GM19455 (cell line): ENCODE measurements around the gene STAT5A.
"Not testable (repeated sequence)": the region's sequence is repeated elsewhere in the genome, so short reads cannot be mapped to it uniquely, and the experiment has no call there.

Experiments
- ATAC-seq: cut with Tn5 transposase; IDR thresholded peaks from one replicate; pipeline ENCODE4 v1.9.1; 2021; ENCODE audit not compliant: unreplicated experiment

The STAT5A gene

DNA sequence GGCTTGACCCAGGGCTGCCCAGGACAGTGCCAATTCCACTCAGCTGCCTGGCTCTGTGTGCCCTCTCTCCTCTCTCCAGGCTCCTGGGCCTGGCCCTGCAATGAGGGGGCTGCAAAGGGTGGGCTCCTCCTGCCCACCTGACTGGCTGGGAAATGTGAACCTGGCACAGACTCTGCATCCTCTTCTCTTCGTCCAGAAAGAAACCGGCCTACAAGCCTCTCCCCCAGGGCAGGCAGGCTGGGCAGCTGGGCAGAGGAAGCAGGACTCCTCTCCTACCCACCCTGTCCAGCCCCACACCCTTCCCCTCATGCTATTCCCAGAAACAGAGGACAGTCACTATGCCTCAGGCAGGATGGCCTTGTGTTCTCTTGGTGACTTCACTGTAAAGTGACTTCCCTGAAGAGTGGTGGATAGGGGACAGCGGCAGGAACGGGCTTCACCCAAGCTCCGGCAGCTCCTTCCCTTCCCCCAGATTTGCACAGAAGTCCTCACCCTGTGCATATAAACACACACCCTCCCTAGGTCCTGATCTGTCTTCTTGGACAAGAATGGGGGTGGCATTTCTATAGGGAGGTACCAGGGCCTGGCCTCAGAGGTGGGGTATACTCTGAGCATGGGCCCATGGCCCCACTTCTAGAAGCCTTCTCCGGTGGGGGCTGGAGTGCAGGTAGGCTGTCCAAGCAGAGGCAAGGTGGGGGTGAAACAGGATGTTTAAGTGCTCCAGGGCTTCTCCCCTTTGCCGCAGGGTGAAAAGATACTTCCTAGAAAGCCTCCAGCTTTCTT lies 4.9 kb upstream of the STAT5A start:
- ATAC-seq: no peak

DNA sequence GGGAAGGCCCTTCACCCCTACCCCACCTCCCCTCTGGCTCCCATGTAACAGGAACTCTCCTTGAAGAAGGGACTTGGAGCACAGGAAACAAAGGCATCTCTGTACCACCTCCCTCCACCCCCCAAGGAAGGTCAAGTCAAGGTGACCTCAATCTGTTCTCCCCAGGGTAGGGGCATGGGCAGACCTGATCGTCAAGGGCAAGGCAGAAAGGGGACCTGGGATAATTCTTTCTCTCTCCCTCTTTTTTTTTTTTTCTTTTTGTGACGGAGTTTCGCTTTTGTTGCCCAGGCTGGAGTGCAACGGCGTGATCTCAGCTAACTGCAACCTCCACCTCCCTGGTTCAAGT lies 4.3 kb upstream of the STAT5A start:
- ATAC-seq: no peak

DNA sequence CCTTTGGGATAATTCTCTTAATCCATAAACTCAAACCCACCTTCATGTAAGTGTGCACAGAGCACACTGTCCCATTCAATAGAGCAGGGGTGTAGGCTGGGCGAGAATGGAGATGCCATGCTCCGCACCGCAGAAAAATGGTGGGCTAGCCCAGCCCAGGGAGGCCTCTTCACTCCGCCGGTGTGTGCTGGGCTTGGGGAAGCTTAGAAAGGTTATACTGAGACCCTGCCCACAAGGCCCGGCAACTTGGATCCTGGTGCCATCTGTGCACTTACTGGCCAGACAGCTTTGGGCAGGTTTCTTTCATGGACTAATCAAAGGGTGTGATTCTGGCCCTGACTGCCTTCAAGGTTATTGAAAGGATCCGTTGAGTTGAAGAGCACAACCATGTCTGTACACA lies 3.7 kb upstream of the STAT5A start:
- no peak for ATAC-seq

DNA sequence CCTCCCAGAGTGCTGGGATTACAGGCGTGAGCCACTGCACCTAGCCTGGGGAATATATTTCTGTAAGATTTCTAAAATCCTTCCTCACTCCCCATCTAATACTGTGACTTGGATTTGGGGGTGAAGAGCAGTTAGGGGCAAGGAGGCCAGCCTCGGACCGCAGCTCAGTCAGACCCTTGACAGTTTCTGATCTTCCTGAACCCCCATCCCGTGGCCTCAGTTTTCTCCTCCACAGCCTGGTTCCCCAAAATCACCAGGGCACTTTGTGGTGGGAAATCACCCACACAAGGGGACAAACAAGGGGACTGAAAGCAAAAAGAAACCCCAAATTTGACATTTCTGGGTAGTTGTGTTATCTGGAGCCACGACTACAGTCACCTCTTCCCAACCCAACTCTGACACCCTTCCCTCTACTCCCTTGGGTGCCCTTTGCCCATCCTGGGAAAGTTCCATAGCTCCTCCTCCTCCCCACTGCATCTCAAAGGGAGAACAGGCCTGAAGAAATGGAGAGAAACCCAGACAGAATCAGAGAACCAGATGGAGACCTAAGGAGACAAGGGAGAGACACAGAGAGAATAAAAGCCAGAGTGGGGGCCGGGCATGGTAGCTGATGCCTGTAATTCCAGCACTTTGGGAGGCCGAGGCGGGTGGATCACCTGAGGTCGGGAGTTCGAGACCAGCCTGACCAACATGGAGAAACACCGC lies 2.8 kb upstream of the STAT5A start:
- no peak for ATAC-seq

DNA sequence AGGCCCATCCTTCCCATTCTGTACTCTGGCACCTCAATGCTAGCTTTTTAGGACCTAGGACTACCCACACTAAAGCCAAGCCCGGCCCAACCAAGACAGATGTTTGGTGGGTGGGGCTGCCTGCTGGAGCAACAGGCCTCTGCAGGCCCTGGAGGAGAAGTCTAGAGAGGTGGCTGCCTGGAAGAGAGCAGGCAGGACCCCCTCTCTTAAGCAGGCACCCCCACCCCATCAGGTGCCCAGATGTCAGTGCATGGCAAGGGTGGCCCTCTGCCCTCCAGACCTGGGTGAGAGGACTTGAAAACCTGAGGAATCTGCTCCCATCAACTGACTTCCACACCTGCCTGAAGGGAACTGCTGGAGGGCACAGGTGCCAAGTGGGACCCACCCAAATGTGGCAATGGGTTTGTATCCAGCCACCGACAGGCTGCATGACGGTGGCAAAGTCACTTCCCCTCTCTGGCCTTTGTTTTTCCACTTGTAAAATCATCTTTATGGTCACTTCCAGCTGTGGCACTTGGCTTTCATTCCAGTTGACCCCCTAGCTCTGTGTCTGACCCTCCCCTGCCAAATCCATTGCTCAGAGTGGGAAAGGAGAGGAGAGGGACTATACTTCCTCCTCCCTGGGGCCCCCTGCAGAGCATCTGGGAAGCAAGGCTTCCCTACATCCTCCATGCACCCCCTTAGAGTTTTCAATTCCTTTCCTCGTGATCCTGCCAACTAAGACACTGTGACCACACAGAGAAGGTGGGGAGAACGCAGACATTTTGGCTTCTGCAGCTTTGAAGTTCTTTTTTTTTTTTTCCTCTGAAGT lies 1.7 kb upstream of the STAT5A start:
- ATAC-seq: no peak

DNA sequence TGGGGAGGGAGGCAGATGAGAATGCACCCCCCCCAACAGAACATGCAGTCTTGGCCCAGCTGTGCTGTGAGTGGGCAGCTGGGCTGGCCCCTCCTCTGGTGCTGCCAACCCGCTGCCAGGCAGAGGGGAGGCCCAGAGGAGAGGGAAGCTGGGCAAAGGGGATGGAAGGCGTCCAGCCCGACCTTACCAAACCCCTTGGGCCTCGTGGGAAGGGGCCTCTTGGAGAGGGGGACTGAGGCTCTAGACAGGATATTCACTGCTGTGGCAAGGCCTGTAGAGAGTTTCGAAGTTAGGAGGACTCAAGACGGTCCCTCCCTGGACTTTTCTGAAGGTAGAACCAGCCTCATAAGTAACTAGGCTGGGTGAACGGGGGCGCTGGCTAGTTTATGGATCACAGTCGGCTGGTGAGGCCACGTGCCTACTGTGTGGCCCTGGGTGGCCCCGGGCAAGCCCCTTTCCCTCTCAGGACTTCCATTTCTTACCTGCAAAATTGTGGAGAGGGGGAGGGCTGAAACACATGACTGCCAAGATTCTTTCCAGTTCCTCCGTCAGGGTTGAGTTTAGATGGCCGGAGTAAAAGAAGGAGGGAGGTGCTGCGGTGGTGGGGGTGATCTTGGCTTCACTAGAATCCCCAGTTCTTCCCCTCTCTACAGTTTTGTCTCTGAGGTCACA lies 857 bp upstream of the STAT5A start:
- ATAC-seq: no peak

DNA sequence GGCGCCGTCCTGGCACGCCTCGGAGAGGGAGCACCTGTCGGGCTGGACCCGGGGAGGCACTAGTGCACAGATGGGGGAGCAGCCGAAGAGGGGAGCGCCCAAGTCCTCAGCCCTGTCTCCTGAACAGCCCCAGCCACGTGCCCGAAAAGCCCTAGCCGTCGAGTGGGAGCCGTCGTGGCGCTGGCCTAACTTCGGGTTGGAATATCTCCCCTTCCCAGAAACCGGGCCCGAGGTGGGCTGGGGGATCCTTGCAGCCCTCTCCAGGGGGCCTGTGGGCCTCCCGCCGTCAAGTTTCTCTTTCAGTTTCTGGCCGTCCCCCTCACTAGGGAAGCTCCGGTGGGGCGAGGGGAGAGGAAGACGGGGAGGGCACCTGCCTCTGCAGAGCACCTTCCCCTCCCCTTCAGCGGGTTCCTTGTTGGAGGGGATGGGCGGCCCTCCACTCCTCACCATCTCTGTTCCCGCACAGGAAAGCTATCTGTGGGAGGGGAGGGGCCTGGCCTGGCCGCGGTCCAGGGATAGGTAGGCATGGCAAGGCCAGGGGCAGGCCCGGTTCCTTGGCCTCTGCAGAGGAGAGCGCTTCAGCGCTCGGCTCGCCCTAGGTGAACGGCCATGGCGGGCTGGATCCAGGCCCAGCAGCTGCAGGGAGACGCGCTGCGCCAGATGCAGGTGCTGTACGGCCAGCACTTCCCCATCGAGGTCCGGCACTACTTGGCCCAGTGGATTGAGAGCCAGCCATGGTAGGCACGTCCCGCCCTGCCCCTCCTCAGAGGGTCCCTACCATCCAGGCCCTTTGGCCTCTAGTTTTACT lies 709 bp downstream of the STAT5A start:
- no peak for ATAC-seq

DNA sequence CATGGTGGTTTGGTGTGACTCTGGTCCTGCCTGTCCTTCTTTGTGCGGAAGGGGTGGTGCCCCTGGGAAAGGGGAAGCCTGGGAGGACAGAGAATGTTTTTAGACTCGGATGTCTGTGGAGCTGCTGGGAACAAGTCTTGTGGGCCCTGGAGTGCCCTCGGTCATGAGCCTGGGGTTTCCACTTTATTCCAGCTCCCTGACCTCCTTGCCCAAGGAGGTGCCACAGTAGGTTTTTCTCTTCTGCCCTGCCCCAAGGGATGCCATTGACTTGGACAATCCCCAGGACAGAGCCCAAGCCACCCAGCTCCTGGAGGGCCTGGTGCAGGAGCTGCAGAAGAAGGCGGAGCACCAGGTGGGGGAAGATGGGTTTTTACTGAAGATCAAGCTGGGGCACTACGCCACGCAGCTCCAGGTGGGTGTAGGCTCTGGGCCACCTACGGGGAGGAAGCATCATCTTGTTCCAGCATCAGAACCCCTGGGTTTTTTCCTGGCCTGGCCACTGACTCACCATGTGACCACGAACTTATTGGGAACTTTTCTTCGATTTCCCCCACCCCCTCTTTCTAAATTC lies 1.4 kb downstream of the STAT5A start:
- ATAC-seq: no peak

DNA sequence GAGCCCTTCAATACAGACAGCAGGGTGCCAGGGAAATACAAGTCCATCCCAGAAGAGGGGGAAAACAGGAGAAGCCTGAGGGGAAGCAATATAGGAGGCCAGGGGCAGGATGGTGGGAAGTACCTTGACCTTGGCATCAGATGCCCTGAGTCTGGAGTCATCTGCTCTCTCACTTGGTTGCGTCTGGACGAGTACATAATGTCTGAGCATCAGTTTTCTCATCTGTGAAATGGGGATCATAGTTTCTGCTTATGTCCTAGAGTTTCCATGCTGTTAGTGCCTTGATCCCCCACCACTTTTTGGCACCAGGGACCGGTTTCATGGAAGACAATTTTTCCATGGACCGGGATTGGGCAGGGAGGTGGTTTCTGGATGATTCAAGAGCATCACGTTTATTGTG lies 2.3 kb downstream of the STAT5A start:
- ATAC-seq: no peak

DNA sequence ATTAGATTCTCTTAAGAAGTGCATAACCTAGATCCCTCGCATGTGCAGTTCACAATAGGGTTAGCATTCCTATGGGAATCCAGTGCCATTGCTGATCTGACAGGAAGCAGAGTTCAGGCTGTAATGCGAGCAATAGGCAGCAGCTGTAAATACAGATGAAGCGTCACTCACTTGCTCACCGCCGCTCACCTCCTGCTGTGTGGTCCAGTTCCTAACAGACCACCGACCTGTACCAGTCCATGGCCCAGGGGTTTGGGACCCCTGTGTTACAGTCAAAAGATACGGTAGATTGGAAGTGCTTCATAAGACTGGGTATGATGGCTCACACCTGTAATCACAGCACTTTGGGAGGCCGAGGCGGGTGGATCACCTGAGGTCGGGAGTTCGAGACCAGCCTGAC lies 2.8 kb downstream of the STAT5A start:
- no peak for ATAC-seq

DNA sequence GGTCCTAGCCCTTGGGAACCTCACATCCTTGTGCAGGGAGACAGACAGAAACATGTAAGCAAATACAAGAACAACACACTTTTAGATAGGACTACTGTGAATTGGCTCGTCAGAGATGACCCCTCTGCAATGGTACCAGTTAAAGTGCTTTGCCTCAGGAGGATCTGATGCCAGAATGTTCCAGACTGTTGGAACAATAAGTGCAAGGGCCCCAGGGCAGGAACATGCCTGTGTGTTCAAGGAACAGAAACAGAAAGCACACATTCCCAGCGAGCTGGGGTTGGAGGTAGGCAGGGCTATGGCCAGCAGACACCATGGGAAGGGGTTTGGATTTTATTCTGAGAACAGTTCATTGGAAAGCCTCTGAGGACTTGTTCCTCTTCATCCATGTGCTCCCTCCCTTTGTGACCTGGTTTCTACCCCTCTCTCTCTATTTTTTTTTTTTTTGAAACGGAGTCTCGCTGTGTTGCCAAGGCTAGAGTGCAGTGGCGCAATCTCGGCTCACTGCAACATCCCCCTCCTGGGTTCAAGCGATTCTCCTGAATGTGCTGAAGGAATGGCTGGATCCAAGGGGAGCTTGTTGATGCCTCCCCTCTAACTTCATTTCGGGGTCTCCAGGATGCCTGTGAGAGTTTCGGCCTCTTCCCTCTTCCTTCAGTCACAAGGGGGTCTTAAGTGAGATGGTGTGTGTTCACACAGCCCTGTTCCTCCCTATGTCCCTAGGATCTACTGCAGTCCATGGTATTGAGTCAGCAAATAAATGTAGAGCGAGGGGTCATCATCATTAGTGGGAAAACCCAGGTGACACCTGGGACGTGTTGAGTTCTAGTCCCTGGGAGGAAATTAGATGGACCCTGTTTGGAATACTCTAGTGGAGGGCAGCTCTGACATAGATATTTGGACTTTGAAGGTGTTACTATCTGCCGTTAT lies 6.4 kb downstream of the STAT5A start:
- ATAC-seq: no peak

DNA sequence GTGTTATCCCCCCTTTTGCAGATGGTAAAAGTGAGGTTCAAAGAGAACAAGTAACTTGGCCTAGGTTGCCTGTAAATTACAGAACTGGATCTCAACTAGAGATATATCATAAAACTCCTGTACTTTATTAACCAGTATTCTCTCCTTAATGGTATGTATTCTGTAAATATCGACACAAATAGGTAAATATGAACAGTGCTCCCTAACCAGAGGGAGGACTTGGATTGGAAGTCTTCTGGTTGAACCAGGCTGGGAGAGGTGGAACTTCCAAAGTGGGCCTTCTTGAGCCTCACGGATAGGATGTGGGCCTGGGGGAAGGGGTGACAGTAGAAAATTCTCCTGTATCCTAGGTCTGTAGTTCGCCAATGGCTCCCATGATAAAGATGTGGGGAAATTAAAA lies 7.7 kb downstream of the STAT5A start:
- no peak for ATAC-seq

DNA sequence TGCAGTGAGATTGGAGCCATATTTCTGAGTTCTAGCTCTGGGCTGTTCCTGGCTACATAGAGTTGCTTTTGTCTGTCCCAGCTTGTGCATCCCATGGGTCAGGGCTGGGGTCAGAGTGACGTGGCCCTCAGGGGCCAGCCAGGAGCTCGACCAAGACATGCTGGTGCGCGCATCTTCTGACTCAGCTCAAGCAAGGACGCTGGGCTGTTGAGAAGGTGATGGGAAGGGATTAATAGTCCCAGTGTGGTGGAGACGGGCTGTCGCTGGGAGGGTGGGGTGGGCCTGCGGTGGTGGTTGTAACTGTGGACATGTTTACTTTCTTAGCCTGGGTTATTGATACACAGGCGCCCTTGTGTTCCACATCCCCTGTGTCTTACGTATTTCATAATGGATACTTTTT lies 9.5 kb downstream of the STAT5A start:
- not testable (repeated sequence) for ATAC-seq

DNA sequence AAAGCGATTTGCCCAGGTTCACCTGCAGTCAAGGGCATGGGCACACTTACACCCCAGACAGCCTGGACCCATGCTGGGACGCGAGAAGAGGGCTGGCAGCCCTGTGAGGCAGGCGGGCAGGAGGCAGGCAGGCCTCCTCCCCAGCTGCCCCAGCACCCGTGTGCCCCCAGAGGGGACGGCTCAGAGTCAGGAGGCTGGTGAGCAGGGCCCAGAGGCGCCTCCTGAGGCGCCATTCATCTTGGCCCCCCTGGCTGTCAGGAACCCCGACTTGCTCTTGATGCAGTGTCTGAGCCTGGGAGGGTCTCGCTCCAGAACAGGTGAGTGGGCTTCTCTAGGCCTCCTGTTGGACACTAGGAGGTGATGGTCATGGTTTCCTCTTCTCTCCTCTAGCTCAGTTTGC lies 11.1 kb downstream of the STAT5A start:
- not testable (repeated sequence) for ATAC-seq

DNA sequence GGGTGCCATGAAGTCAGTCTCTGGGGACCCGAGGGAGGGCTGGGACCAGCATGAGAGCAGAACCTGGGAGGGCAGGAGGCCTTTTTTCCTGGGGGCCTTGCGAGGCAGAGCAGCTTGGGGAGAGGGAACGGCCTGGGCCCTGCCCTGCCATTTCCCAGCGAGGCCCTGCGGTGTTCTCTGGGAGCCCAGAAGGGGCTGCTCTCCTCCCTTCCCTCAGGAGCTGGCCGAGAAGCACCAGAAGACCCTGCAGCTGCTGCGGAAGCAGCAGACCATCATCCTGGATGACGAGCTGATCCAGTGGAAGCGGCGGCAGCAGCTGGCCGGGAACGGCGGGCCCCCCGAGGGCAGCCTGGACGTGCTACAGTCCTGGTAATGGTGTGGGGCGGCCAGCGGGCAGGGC lies 11.6 kb downstream of the STAT5A start:
- not testable (repeated sequence) for ATAC-seq

DNA sequence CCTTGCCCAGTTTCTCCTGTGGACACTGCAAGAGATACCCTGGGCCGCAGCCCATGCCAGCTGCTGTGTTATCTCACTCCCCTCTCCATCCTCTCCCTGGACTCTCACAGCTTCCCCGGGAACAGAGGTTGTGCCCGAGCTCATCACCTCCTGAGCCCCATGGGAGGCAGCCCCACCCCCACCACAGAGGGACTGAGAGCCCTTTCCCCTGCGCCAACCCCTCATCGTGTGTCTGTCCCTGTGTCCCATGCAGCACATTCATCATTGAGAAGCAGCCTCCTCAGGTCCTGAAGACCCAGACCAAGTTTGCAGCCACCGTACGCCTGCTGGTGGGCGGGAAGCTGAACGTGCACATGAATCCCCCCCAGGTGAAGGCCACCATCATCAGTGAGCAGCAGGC lies 12.7 kb downstream of the STAT5A start:
- no peak for ATAC-seq

DNA sequence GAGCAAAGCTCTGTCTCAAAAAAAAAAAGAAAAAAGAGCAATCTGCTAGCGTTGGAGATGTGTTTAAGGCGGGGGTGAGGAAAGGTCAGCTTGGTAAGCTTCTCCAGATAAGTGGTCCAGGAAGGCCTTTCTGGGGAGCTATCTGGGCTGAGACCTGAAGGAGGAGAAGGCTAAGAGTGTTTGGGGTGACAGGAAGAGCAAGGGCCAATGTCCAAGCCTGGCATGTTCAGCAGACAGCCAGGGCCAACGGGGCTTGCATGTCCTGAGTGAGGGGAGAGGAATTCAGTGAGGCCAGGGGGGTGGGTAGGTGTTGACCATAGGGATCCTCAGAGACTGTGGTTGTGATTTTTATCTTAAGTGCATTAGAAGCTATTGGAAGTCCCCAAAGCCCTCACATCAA lies 15.4 kb downstream of the STAT5A start:
- ATAC-seq: no peak

DNA sequence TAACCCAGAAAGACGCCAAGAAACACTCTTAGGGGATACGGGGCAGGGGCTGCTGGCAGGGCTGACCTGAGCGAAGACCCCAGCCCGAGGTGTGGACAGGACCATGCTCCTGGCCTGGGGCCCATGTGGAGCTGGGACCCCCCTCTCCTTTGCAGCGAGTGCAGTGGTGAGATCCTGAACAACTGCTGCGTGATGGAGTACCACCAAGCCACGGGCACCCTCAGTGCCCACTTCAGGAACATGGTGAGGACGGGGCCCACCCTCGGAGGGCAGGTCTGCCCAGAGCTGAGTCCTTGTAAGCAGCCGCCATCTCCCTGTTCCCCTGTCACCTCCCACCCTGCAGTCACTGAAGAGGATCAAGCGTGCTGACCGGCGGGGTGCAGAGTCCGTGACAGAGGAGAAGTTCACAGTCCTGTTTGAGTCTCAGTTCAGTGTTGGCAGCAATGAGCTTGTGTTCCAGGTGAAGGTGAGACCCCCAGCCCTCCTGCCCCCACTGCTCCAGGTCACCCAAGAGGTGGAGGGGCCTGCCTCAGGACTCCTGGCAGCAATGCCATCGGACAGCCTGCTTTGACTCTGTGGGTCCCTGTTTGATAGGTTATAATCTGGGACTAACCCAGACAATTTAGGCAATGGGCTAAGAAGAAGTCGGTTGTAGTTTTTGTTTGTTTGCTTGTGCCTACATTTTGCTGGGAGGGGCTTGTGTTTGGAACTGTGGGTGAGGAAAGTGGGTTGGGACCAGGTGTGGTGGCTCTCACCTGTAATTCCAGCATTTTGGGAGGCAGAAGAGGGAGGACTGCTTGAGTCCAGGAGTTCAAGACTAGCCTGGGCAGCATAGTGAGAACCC lies 16.1 kb downstream of the STAT5A start:
- ATAC-seq: no peak
